Right atrium auricular region (tissue), 2 donors: ENCODE data around the gene CCDC88B. TPM values are rescaled to one million over a fixed set of nuclear protein-coding genes. Genes with fewer than 3 reads are reported as not detected.

ENCODE experiments used
- DNase-seq: peaks from one replicate; pipeline ENCODE4 v3.0.0-alpha.2; 2019; ENCODE audit warnings: low spot score
- H3K27ac ChIP-seq, 2 donors: fragments of 200-600 bp; sonication (generic); 1 replicate in 1 of 2; 2 replicates in 1 of 2; pipeline ENCODE4 v1.5.1; 2016 to 2019
- H3K27me3 ChIP-seq, 2 donors: fragments of 200-600 bp; sonication (generic); one replicate each; pipeline versions ENCODE4 v1.5.1 to v1.6.0; 2017 to 2019
- H3K36me3 ChIP-seq: fragments of 200-600 bp; sonication (generic); one replicate; pipeline ENCODE4 v1.5.1; 2016
- H3K4me1 ChIP-seq, 2 donors: fragments of 200-600 bp; sonication (generic); one replicate each; pipeline versions ENCODE4 v1.5.1 to v1.6.0; 2017 to 2019
- H3K4me3 ChIP-seq, 2 donors: fragments of 200-600 bp; sonication (generic); 1 replicate in 1 of 2; 2 replicates in 1 of 2; pipeline ENCODE4 v1.5.1; 2017 to 2019; ENCODE audit warnings: mild to moderate bottlenecking in 1 of 2, moderate library complexity in 1 of 2
- H3K9me3 ChIP-seq, 2 donors: fragments of 200-600 bp; sonication (generic); one replicate each; pipeline ENCODE4 v1.5.1; 2019
- total RNA-seq, 2 donors: library from RNA; depleted of rRNA; stranded (reverse); fragments of >200 nt; gene quantifications; one replicate each; pipeline ENCODE4 v1.1.0, GENCODE V29; 2016
- TF ChIP-seq, protein P1 (sequence below), 2 donors: fragments of 200-600 bp; sonication (generic); IDR thresholded peaks; one replicate each; pipeline ENCODE4 v1.5.1; 2019; ENCODE audit warnings: antibody characterized with exemption in 2 of 2

The CCDC88B gene
- total RNA-seq, 2 donors from 2014 or later = 11.7 to 12.0 TPM

DNA sequence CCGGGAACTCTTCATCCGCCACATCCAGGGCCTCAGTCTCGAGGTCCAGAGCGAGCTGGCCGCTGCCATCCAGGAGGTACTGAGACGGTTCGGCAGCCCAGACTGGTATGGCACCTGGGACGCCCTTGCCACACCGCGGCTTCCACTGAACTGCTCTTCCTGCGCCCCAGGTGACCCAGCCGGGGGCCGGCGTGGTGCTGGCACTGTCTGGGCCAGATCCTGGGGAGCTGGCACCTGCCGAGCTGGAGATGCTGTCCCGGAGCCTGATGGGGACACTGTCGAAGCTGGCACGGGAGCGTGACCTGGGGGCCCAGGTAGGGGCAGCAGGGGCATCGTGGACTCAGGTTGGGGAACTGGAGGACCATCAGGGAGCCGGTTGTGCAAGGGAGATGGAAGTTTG lies 1.4 kb downstream of the CCDC88B start:
- no peak for DNase-seq
- Histone ChIP-seq H3K36me3 (no peaks in the 10 kb centered on the region), H3K27ac (no peak overlapping the region), H3K27me3 (no peaks in the 10 kb centered on the region), H3K4me3 (no peak overlapping the region), H3K4me1 (peaks cover 0 to 32% of the 10 kb centered on the region in 2 donors), H3K9me3 (no peaks in the 10 kb centered on the region)
- TF ChIP-seq, protein P1, sequence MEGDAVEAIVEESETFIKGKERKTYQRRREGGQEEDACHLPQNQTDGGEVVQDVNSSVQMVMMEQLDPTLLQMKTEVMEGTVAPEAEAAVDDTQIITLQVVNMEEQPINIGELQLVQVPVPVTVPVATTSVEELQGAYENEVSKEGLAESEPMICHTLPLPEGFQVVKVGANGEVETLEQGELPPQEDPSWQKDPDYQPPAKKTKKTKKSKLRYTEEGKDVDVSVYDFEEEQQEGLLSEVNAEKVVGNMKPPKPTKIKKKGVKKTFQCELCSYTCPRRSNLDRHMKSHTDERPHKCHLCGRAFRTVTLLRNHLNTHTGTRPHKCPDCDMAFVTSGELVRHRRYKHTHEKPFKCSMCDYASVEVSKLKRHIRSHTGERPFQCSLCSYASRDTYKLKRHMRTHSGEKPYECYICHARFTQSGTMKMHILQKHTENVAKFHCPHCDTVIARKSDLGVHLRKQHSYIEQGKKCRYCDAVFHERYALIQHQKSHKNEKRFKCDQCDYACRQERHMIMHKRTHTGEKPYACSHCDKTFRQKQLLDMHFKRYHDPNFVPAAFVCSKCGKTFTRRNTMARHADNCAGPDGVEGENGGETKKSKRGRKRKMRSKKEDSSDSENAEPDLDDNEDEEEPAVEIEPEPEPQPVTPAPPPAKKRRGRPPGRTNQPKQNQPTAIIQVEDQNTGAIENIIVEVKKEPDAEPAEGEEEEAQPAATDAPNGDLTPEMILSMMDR (IDR thresholded peaks at IDR 0.05) = no peak

DNA sequence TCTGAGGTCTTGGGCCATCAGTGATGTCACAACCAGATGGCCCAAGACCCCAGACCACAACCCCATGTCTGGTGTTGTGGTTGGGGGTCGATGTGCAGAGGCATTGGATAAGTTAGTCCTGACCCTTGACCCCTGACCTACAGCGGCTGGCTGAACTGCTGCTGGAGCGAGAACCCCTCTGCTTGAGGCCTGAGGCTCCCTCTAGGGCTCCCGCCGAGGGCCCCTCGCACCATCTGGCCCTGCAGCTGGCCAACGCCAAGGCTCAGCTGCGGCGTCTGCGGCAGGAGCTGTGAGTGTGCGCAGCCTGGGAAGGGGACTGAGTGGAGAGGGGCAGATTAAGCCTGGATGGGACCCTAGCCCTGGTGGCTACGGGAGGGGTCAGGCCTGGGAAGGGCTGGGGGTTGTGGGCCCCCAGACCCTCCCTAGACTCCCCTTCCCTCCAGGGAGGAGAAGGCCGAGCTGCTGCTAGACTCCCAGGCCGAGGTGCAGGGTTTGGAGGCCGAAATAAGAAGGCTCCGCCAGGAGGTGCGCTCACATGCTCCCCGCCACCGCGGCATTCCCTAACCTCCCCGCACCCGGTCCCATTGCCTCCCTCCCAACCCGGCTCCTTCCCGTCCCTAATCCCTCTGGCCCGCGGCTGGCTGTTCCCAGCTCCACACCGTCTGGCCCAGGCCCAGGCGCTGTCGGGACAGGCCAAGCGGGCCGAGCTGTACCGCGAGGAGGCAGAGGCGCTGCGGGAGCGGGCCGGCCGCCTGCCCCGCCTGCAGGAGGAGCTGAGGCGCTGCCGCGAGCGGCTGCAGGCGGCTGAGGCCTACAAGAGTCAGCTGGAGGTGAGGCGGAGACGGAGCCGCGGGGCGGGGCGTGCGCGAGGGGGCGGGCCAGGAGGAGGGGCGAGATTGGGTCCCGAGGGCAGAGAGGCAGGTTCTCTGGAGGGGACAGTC lies 2.1 kb downstream of the CCDC88B start:
- peaks cover 0 to 32% of the 10 kb centered on the region in 2 donors for H3K4me1 ChIP-seq
- H3K9me3 ChIP-seq = no peaks in the 10 kb centered on the region
- peak overlapping the region; percentile 46 to 70 for H3K27ac ChIP-seq
- peak overlapping the region; percentile 6 to 42 for H3K4me3 ChIP-seq
- H3K27me3 ChIP-seq = no peaks in the 10 kb centered on the region
- TF ChIP-seq, protein P1 (IDR thresholded peaks at IDR 0.05) = peak; percentile 28 to 69
- H3K36me3 ChIP-seq = no peaks in the 10 kb centered on the region
- peak; percentile 85 for DNase-seq

DNA sequence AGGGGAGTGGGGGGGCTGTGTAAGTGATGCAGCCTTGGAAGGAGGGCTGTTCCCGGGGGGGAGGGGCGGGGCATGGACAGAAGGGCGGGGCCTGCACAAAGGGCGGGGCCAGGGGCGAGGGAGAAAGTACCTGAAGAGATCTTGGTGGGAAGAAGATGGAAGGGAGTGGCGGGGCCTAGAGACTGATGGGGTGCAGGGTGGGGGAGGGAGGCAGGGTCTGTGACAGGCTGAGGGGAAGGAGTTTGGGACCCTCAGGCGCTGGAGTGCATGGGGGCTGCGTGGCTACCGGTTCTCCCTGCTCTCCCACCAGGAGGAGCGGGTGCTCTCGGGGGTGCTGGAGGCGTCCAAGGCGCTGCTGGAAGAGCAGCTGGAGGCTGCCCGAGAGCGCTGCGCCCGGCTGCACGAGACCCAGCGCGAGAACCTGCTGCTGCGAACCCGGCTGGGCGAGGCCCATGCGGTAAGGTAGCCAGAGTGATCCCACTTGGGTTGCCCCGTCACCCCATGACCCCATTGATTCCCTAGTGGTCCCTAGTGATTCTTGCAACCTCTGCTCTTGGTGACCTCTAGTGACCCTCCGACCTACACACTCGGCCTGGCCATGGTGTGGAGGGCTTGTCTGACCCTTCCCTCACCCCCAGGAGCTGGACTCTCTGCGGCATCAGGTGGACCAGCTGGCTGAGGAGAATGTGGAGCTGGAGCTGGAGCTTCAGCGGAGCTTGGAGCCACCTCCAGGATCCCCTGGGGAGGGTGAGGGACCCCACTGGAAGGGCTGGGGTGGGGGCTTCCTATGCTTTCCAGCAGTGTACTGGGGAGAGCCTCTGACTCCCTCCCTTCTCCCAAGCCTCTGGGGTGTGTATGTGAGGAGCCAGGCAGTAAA lies 3.1 kb downstream of the CCDC88B start:
- no peak for DNase-seq
- H3K4me3 ChIP-seq = peak overlapping the region; percentile 6 to 42
- peaks cover 0 to 32% of the 10 kb centered on the region in 2 donors for H3K4me1 ChIP-seq
- no peaks in the 10 kb centered on the region for H3K9me3 ChIP-seq
- peak overlapping the region; percentile 46 to 70 for H3K27ac ChIP-seq
- TF ChIP-seq, protein P1 (IDR thresholded peaks at IDR 0.05) = no peak
- H3K36me3 ChIP-seq = no peaks in the 10 kb centered on the region
- no peaks in the 10 kb centered on the region for H3K27me3 ChIP-seq

DNA sequence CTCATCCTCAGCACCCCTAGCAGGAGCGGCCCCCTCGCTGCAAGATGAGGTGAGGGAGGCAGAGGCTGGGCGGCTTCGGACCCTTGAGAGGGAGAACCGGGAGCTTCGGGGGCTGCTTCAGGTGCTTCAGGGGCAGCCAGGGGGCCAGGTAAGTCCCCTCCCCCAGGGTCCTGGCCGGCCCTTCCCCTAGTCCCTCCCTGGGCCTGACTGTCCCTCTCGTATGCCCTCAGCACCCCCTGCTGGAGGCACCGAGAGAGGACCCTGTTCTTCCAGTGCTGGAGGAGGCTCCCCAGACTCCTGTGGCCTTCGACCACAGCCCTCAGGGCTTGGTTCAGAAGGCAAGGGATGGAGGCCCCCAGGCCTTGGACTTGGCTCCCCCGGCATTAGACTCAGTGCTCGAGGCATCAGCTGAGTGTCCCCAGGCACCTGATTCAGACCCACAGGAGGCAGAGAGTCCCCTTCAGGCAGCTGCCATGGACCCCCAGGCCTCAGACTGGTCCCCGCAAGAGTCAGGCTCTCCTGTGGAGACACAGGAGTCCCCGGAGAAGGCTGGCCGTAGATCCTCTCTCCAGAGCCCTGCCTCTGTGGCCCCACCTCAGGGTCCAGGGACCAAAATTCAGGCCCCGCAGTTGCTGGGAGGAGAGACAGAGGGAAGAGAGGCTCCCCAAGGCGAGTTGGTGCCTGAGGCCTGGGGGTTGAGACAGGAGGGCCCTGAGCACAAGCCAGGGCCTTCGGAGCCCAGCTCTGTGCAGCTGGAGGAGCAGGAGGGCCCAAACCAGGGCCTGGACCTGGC lies 4.0 kb downstream of the CCDC88B start:
- no peaks in the 10 kb centered on the region for H3K36me3 ChIP-seq
- H3K4me3 ChIP-seq = no peak overlapping the region
- peaks cover 0 to 32% of the 10 kb centered on the region in 2 donors for H3K4me1 ChIP-seq
- TF ChIP-seq, protein P1 (IDR thresholded peaks at IDR 0.05) = peak in 1 of 2 donors; percentile 40
- H3K9me3 ChIP-seq = no peaks in the 10 kb centered on the region
- no peaks in the 10 kb centered on the region for H3K27me3 ChIP-seq
- H3K27ac ChIP-seq = no peak overlapping the region
- no peak for DNase-seq

DNA sequence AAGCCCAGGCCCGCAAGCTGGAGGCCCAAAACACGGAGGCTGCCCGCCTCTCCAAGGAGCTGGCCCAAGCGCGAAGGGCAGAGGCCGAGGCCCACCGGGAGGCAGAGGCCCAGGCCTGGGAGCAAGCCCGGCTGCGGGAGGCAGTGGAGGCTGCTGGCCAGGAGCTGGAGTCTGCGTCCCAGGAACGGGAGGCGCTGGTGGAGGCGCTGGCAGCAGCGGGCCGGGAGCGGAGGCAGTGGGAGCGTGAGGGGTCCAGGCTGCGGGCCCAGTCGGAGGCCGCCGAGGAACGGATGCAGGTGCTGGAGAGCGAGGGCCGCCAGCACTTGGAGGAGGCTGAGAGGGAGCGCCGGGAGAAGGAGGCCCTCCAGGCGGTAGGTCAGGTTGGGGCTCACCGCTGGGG lies 4.8 kb downstream of the CCDC88B start:
- H3K27me3 ChIP-seq = no peaks in the 10 kb centered on the region
- H3K27ac ChIP-seq = no peak overlapping the region
- no peak for DNase-seq
- no peaks in the 10 kb centered on the region for H3K9me3 ChIP-seq
- peaks cover 0 to 32% of the 10 kb centered on the region in 2 donors for H3K4me1 ChIP-seq
- H3K36me3 ChIP-seq = no peaks in the 10 kb centered on the region
- H3K4me3 ChIP-seq = no peak overlapping the region
- TF ChIP-seq, protein P1 (IDR thresholded peaks at IDR 0.05) = no peak
